Parathyroid adenoma (tissue), 2 donors: ENCODE measurements around the gene ZNF581.

Experiments used
- H2AFZ ChIP-seq: fragments of 300-600 bp; sonication (generic); one replicate; pipeline ENCODE4 v1.7.0; 2017; ENCODE audit warnings: antibody characterized with exemption, mild to moderate bottlenecking
- H3K27ac ChIP-seq: fragments of 300-600 bp; sonication (generic); one replicate; pipeline ENCODE4 v1.7.0; 2017
- H3K27me3 ChIP-seq: fragments of 300-600 bp; sonication (generic); one replicate; pipeline ENCODE4 v1.7.0; 2017; ENCODE audit warnings: low read length; ENCODE audit not compliant: control insufficient read depth, insufficient read depth
- H3K36me3 ChIP-seq: fragments of 300-600 bp; sonication (generic); one replicate; pipeline ENCODE4 v1.7.0; 2017; ENCODE audit warnings: low read length; ENCODE audit not compliant: control insufficient read depth, insufficient read depth
- H3K4me1 ChIP-seq: fragments of 300-600 bp; sonication (generic); one replicate; pipeline ENCODE4 v1.7.0; 2017; ENCODE audit warnings: control low read depth
- H3K4me2 ChIP-seq: fragments of 300-600 bp; sonication (generic); one replicate; pipeline ENCODE4 v1.7.0; 2017; ENCODE audit warnings: low read length
- H3K4me3 ChIP-seq: fragments of 300-600 bp; sonication (generic); one replicate; pipeline ENCODE4 v1.7.0; 2017; ENCODE audit warnings: low read depth, low read length
- H3K79me2 ChIP-seq: fragments of 300-600 bp; sonication (generic); one replicate; pipeline ENCODE4 v1.7.0; 2017; ENCODE audit warnings: control low read depth
- H3K9ac ChIP-seq: fragments of 300-600 bp; sonication (generic); one replicate; pipeline ENCODE4 v1.7.0; 2017; ENCODE audit warnings: mild to moderate bottlenecking
- H3K9me3 ChIP-seq: fragments of 300-600 bp; sonication (generic); one replicate; pipeline ENCODE4 v1.7.0; 2017; ENCODE audit warnings: low read length; ENCODE audit not compliant: control insufficient read depth
- CTCF ChIP-seq: fragments of 300-600 bp; sonication (generic); IDR thresholded peaks from one replicate; pipeline ENCODE4 v1.7.0; 2017; ENCODE audit warnings: antibody characterized with exemption, mild to moderate bottlenecking
- donor health status: primary hyperparathyroidism.

The ZNF581 gene

DNA sequence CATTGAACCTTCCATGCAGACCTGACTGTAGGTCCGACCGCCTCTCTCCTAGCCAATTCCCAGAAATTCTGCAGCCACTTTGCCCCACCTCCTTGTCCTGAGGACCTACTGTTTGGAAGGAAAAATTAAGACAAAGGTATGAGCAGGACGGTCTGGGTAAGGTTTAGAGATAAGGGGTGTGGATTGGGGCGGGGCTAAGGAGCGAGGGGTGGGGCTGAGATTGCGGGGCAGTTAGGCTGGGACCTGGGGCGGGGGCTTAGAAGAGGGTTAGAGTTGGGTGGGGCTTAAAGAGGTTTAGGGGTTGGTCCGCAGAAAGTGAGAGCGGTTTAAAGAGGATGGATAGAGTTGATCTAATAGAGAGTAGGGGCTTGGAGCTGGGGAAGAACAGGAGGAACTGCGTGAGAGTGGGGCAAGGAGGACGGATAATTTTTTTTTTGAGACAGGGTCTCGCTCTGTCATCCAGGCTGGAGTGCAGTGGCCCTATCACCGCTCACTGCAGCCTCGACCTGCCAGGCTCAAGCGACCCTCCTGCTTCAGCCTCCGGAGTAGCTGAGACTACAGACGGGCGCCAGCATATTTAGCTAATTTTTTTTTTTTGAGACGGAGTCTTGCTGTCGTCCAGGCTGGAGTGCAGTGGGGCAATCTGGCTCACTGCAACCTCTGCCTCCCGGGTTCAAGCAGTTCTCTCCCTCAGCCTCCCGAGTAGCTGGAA lies 39.7 kb upstream of the ZNF581 start:
- Histone ChIP-seq H3K9ac (no peak overlapping the region), H2AFZ (no peak overlapping the region), H3K36me3 (no peaks in the 10 kb centered on the region), H3K4me3 (no peak overlapping the region), H3K27ac (no peak overlapping the region), H3K4me1 (peaks cover 16% of the 10 kb centered on the region), H3K4me2 (no peak overlapping the region), H3K27me3 (no peaks in the 10 kb centered on the region), H3K9me3 (no peaks in the 10 kb centered on the region), H3K79me2 (peaks cover 23% of the 10 kb centered on the region)
- TF ChIP-seq CTCF, result no peak

DNA sequence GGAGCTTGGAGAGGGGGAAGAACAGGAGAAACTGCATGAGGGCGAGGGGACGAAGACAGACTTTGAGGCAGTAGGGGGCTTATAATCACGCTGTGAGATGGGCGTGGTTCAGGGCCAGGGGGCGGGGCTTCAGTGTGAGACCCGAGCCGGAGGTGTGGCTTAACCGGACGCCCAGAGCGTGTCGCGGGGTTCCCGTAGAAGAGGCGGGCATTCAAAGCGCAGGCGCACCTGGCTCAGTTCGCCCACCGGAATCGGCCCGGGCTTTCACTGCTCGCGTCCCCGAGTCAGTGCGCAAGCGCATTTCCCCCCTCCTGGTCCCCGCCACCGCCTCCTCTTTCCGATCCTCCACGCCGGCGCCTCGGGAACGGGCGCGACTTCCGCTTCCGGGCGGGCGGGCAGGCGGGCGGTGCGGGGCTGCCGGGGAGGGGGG lies 38.2 kb upstream of the ZNF581 start:
- Histone ChIP-seq H3K4me3 (peak overlapping the region; percentile 94), H3K4me2 (peak overlapping the region; percentile 70), H3K4me1 (peaks cover 16% of the 10 kb centered on the region), H3K9ac (no peak overlapping the region), H3K9me3 (no peaks in the 10 kb centered on the region), H3K27me3 (no peaks in the 10 kb centered on the region), H3K36me3 (no peaks in the 10 kb centered on the region), H3K27ac (peak overlapping the region; percentile 91), H2AFZ (peak overlapping the region; percentile 73), H3K79me2 (peaks cover 35% of the 10 kb centered on the region)
- no peak for TF ChIP-seq CTCF

DNA sequence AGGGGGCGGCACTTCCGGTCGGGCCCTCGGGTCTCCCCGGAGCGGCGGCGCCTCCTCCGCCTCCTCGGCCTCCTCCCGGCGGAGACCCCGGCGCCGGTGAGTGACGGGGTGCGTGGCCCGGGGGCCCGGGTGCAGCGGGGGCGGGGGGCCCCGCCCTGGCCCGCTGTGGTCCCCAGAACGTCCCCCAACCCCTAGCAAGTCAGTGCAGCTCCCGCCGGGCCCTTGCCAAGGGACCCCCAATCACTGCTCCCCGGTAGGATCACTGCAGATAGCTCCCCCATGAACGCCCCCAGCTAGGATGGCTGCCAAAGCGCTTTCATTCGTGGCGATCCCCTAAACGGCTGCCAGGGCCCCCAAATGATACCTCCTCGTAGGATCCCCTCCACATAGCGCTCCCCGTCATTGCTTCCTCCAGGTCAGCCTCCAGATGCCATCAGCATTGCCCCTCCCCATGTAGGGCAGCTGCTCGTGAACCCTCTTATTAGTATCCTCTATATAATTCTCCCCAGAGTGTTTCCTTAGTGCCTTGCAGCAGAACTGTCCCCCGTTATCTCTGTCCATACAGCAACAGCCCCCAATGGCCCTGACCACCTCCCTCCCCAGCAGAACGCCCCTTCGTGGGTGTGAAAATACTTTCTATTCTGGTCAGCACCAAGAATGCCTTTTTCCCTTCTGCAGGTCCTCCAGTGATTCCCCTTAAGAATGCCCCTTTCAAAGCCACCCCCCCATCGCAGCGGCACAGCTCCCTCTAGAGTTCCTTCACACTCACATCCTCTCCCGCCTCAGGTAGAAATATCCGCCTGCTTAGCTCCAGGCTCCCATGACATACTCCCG lies 37.6 kb upstream of the ZNF581 start, which contains the start of gene ZNF865:
Gene ZNF865, plus strand, starts transcription at position 11 of the 834 bp plus-strand sequence. CDS start 7,972 bp downstream, outside the sequence.
- Histone ChIP-seq H3K27ac (peak within 1 kb of the TSS; percentile 91), H3K9ac (peak within 1 kb of the TSS; percentile 85), H3K4me2 (peak within 1 kb of the TSS; percentile 99), H3K36me3 (no peaks in the 10 kb centered on the region), H3K27me3 (no peaks in the 10 kb centered on the region), H3K4me1 (peaks cover 16% of the 10 kb centered on the region), H3K79me2 (peaks cover 39% of the 10 kb centered on the region), H3K4me3 (peak within 1 kb of the TSS; percentile 94), H2AFZ (peak within 1 kb of the TSS; percentile 81), H3K9me3 (no peaks in the 10 kb centered on the region)
- peak; percentile 83 for TF ChIP-seq CTCF

GRCh38 chr19:55606471-55606787 lies 37.0 kb upstream of the ZNF581 start:
- H3K4me1 ChIP-seq, result peaks cover 18% of the 10 kb centered on the region
- TF ChIP-seq CTCF, result no peak

More at GRCh38 chr19:55606471-55606787, 37.0 kb upstream of the ZNF581 start:
- H3K27ac ChIP-seq, result peak overlapping the region; percentile 91
- H3K4me3 ChIP-seq, result peak overlapping the region; percentile 94
- no peaks in the 10 kb centered on the region for H3K36me3 ChIP-seq
- H3K9me3 ChIP-seq, result no peaks in the 10 kb centered on the region
- peak overlapping the region; percentile 99 for H3K4me2 ChIP-seq
- no peak overlapping the region for H2AFZ ChIP-seq
- no peak overlapping the region for H3K9ac ChIP-seq
- peaks cover 39% of the 10 kb centered on the region for H3K79me2 ChIP-seq
- no peaks in the 10 kb centered on the region for H3K27me3 ChIP-seq
